GM12864 (cell line): ENCODE measurements around the gene STX17.
"Not testable (repeated sequence)": the region's sequence is repeated elsewhere in the genome, so short reads cannot be mapped to it uniquely, and the experiment has no call there.

ENCODE experiments used
- DNase-seq: peaks from one replicate; pipeline ENCODE4 v3.0.0-alpha.2; 2011; ENCODE audit warnings: low read depth
- H3K4me3 ChIP-seq: 2 replicates; pipeline ENCODE4 v1.5.1; 2011; ENCODE audit warnings: mild to moderate bottlenecking, low read depth, low read length, control low read depth
- TF ChIP-seq, protein P1 (sequence below): IDR thresholded peaks from 2 replicates; pipeline ENCODE4 v1.5.1; 2011; ENCODE audit warnings: low read depth, mild to moderate bottlenecking, moderate library complexity, low read length, control low read depth, inconsistent platforms; ENCODE audit errors: missing control alignments

Gene STX17

GRCh38 chr9:99977033-99977792 is 70.8 kb downstream of the STX17 start:
- H3K4me3 ChIP-seq: no peak overlapping the region
- TF ChIP-seq, protein P1, sequence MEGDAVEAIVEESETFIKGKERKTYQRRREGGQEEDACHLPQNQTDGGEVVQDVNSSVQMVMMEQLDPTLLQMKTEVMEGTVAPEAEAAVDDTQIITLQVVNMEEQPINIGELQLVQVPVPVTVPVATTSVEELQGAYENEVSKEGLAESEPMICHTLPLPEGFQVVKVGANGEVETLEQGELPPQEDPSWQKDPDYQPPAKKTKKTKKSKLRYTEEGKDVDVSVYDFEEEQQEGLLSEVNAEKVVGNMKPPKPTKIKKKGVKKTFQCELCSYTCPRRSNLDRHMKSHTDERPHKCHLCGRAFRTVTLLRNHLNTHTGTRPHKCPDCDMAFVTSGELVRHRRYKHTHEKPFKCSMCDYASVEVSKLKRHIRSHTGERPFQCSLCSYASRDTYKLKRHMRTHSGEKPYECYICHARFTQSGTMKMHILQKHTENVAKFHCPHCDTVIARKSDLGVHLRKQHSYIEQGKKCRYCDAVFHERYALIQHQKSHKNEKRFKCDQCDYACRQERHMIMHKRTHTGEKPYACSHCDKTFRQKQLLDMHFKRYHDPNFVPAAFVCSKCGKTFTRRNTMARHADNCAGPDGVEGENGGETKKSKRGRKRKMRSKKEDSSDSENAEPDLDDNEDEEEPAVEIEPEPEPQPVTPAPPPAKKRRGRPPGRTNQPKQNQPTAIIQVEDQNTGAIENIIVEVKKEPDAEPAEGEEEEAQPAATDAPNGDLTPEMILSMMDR: no peak
- DNase-seq: no peak

- H3K4me3 ChIP-seq: no peak overlapping the region
- DNase-seq: no peak
- TF ChIP-seq, protein P1: no peak
These were observed 71.8 kb downstream of the STX17 start for GRCh38 chr9:99978221-99978620.

GRCh38 chr9:99980598-99980997 is 74.1 kb downstream of the STX17 start:
- no peak for DNase-seq
- no peak overlapping the region for H3K4me3 ChIP-seq
- TF ChIP-seq, protein P1: no peak

DNA sequence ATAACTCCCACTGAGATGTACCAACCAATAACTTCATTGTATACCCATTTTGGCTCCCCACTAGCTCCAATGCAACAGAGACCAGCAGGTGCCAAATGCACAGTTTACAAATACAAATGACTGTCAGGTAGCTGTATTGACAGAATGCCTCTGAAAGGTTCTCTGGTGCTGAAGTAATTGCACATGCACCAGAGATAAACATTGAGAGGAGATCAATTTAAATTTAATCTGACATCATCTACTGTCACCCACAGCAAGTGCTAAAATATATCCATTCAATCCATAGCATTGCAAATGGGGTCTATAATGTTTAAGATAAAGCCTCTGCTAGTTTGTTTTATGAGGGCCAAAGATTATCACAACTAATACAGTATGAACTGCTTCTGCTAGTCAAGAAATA is 80.2 kb downstream of the STX17 start:
- no peak for DNase-seq
- no peak overlapping the region for H3K4me3 ChIP-seq
- TF ChIP-seq, protein P1: no peak

GRCh38 chr9:99990508-99990907 is 84.1 kb downstream of the STX17 start:
- not testable (repeated sequence) for DNase-seq, H3K4me3 ChIP-seq

DNA sequence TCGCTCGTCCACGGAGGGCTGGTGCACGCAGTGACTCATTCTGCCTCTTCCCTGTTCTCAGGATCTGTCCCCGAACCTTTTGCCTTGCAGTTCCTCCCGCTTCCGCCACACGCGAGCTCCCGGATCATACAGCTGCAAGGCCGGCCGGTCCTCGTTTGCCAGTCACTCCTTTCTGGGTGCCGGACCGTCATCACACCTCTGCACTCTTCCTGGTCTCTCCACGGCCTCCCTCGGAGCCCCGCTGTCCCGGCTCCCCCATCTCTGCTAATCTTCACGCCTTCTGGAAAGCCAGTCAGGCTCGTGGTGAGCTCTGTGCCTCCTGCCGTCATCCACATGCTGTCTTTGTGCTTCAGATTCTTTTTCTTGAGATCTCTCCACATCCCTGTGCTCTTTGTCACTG is 91.8 kb downstream of the STX17 start:
- TF ChIP-seq, protein P1: no peak
- no peak overlapping the region for H3K4me3 ChIP-seq

DNA sequence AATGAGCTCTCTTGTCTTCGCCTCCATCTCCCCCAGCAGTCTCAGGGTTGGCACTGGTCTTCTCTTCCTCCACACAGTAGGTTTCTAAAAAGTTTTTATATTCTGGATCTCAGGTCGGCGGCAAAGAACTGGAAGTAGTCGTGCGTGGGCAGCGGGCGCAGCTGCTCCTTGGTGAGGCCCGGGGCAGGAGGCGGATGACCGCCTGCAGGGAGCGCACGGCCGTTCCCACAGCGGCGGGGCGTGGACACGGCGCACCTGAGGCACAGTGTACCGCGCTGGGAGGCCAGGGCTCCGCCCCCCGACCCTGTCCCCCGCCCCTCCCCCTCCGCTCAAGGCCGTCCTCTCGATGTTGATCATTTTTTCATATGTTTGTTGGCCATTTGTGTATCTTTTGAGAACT is 92.4 kb downstream of the STX17 start:
- H3K4me3 ChIP-seq: no peak overlapping the region
- TF ChIP-seq, protein P1: no peak
- no peak for DNase-seq

More for the DNA sequence above, 91.8 kb downstream of the STX17 start:
- DNase-seq: no peak

DNA sequence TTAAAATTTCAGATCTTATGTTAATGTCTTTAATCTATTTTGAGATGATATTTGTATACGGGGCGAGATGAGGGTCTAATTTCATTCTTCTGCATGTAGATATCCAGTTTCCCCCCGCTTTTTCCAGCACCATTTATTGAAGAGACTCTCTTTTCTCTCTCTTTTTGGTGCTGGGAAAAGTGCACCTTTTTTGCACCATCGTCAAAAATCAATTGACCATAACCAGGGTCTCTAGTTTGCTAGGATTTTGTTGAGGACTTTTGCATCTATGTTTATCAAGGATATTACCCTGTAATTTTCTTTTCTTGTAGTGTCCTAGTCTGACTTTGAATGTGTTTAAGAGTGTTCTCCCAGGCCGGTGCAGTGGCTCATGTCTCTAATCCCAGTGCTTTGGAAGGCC is 93.3 kb downstream of the STX17 start:
- TF ChIP-seq, protein P1: no peak
- no peak overlapping the region for H3K4me3 ChIP-seq
- no peak for DNase-seq
